DOHH2 (cell line): ENCODE results near the gene CALHM2.

Source experiments
- H3F3A ChIP-seq: fragments of 200-600 bp; sonication (generic), shearing (Covaris generic); 2 replicates; pipeline ENCODE4 v1.6.0; 2016; ENCODE audit warnings: antibody characterized with exemption, mild to moderate bottlenecking; ENCODE audit not compliant: control insufficient read depth, insufficient read depth
- H3K27ac ChIP-seq: fragments of 200-600 bp; sonication (generic); 2 replicates; pipeline ENCODE4 v1.5.1; 2014; ENCODE audit warnings: low read depth, mild to moderate bottlenecking, low read length, moderate library complexity
- H3K27me3 ChIP-seq: fragments of 200-600 bp; sonication (generic); 2 replicates; pipeline ENCODE4 v1.6.1; 2014; ENCODE audit warnings: mild to moderate bottlenecking, low read length, mixed read lengths; ENCODE audit not compliant: control insufficient read depth
- H3K36me3 ChIP-seq: fragments of 200-600 bp; sonication (generic); 2 replicates; pipeline ENCODE4 v1.6.1; 2014; ENCODE audit warnings: mild to moderate bottlenecking, low read length, moderate library complexity, mixed read lengths; ENCODE audit not compliant: control insufficient read depth
- H3K4me1 ChIP-seq: fragments of 200-600 bp; sonication (generic); 2 replicates; pipeline ENCODE4 v1.6.1; 2014; ENCODE audit warnings: mild to moderate bottlenecking, low read length, mixed read lengths; ENCODE audit not compliant: control insufficient read depth
- H3K4me2 ChIP-seq: fragments of 200-600 bp; sonication (generic); 2 replicates; pipeline ENCODE4 v1.6.0; 2014; ENCODE audit warnings: mild to moderate bottlenecking, low read length, moderate library complexity
- H3K4me3 ChIP-seq: fragments of 200-600 bp; sonication (generic); 2 replicates; pipeline ENCODE4 v1.5.1; 2014; ENCODE audit warnings: mild to moderate bottlenecking, low read length, mixed read lengths
- H3K79me2 ChIP-seq: fragments of 200-600 bp; sonication (generic); 2 replicates; pipeline ENCODE4 v1.6.1; 2014; ENCODE audit warnings: mild to moderate bottlenecking, low read length, mixed read lengths; ENCODE audit not compliant: control insufficient read depth
- H3K9me2 ChIP-seq: fragments of 200-600 bp; sonication (generic); replicated peaks from 2 replicates; pipeline ENCODE4 v1.6.1; 2014; ENCODE audit warnings: mild to moderate bottlenecking, low read length, mixed read lengths; ENCODE audit not compliant: control insufficient read depth
- H3K9me3 ChIP-seq: fragments of 200-600 bp; sonication (generic); 2 replicates; pipeline ENCODE4 v1.6.1; 2014; ENCODE audit warnings: antibody characterized with exemption, low read length, mixed read lengths; ENCODE audit not compliant: control insufficient read depth, insufficient read depth
- H4K20me1 ChIP-seq: fragments of 200-600 bp; sonication (generic); 2 replicates; pipeline ENCODE4 v1.6.0; 2014; ENCODE audit warnings: low read depth, mild to moderate bottlenecking, antibody characterized with exemption, low read length, moderate library complexity; ENCODE audit not compliant: control insufficient read depth, insufficient read depth
- CTCF ChIP-seq: fragments of 200-600 bp; sonication (generic); IDR thresholded peaks from one replicate; pipeline ENCODE4 v1.5.1; 2014; ENCODE audit warnings: antibody characterized with exemption, mild to moderate bottlenecking, low read depth, low read length; ENCODE audit not compliant: poor library complexity, severe bottlenecking
- EZH2phosphoT487 ChIP-seq: fragments of 200-600 bp; sonication (generic); IDR thresholded peaks from 2 replicates; pipeline ENCODE4 v1.6.1; 2017; ENCODE audit warnings: borderline replicate concordance, mild to moderate bottlenecking, antibody characterized with exemption, low read length, moderate library complexity, mixed read lengths

Gene CALHM2

DNA sequence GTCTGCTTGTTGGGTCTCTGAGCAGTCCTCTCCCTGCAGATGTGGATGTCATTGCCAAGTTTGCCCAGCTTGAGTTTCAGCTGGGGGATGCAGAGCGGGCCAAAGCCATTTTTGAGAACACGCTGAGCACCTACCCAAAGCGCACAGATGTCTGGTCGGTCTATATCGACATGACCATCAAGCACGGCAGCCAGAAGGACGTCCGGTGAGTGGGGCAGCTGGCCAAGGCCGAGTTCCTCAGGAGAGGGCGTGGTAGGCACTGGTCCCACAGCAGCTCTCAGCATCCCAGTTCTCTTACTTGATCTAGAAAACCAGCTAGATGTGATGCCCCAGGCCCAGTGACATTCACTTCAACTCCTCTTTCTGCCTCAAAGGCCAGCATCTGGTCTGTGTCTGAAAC is 7.7 kb downstream of the CALHM2 start:
- Histone ChIP-seq H3K9me3 (no peaks in the 10 kb centered on the region), H3K79me2 (no peaks in the 10 kb centered on the region)

GRCh38 chr10:103443475-103444185 is 8.5 kb downstream of the CALHM2 start:
- H3K4me2 ChIP-seq: no peak overlapping the region
- TF ChIP-seq EZH2phosphoT487 (no peak), CTCF (no peak)
- H3K36me3 ChIP-seq: peaks cover 92% of the 10 kb centered on the region
- no peaks in the 10 kb centered on the region for H3K4me1 ChIP-seq
- H3K27me3 ChIP-seq: no peaks in the 10 kb centered on the region
- H3K9me3 ChIP-seq: no peaks in the 10 kb centered on the region
- no peak overlapping the region for H3K4me3 ChIP-seq
- H4K20me1 ChIP-seq: no peaks in the 10 kb centered on the region
- H3K9me2 ChIP-seq: no peaks in the 10 kb centered on the region
- H3F3A ChIP-seq: no peaks in the 10 kb centered on the region
- H3K79me2 ChIP-seq: no peaks in the 10 kb centered on the region
- H3K27ac ChIP-seq: no peak overlapping the region

More for the DNA sequence above, 7.7 kb downstream of the CALHM2 start:
- Histone ChIP-seq H4K20me1 (no peaks in the 10 kb centered on the region), H3F3A (no peaks in the 10 kb centered on the region), H3K9me2 (no peaks in the 10 kb centered on the region), H3K27me3 (no peaks in the 10 kb centered on the region), H3K4me2 (no peak overlapping the region), H3K36me3 (peaks cover 93% of the 10 kb centered on the region), H3K4me3 (no peak overlapping the region), H3K4me1 (no peaks in the 10 kb centered on the region), H3K27ac (no peak overlapping the region)
- TF ChIP-seq EZH2phosphoT487 (no peak), CTCF (no peak)

GRCh38 chr10:103442031-103442461 is 10.1 kb downstream of the CALHM2 start:
- H3K4me3 ChIP-seq: no peak overlapping the region
- no peaks in the 10 kb centered on the region for H3K9me2 ChIP-seq
- no peak for TF ChIP-seq EZH2phosphoT487
- no peak for TF ChIP-seq CTCF
- H3K4me2 ChIP-seq: no peak overlapping the region
- no peaks in the 10 kb centered on the region for H3K27me3 ChIP-seq
- no peaks in the 10 kb centered on the region for H3F3A ChIP-seq
- H3K36me3 ChIP-seq: peaks cover 94% of the 10 kb centered on the region
- no peaks in the 10 kb centered on the region for H3K79me2 ChIP-seq
- H4K20me1 ChIP-seq: no peaks in the 10 kb centered on the region
- H3K9me3 ChIP-seq: no peaks in the 10 kb centered on the region
- no peak overlapping the region for H3K27ac ChIP-seq
- H3K4me1 ChIP-seq: peaks cover 1% of the 10 kb centered on the region
